Hepatic stellate cell (primary cell): Measurements from ENCODE around the gene KDM6B.
"Not testable (repeated sequence)": the region's sequence is repeated elsewhere in the genome, so short reads cannot be mapped to it uniquely, and the experiment has no call there.

Experiments used
- DNase-seq: peaks from one replicate; pipeline ENCODE4 v3.0.0; 2011; ENCODE audit warnings: low spot score

KDM6B gene

DNA sequence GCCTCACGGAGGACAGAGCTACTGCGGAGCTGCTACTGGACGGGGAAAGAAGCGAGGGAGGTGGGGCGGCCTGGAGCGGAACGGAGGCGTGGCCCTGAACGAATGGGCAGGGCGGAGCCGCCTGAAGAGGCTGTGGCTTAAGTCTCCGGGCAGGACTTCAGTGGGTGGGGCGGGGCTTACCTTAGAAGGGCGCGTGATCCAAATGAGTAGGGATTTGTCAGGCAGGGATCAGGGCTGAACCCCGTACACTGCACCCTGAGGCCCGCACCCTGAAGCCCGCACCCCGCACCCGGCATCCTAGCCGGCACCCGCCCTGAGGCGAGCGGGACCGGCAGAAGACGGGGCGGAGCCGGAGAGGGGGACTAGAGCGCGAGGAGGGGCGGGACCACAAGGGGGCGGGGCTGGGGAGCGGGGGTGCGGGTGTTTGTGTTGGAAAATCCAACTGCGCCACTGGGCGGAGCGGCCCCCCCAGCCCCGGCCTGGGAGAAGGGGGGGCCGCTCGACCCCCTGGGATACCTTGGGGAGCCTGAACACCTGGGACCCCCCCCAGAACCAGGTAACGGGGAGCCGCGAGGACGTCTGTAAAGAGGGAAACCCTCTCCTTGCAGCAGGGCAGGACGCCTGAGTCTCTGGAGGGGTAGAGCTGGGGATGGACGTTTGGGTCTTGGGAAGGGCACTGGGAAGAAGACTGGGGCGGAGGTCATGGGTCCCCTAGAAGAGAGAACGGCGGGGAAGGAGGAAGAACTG lies at the start of gene KDM6B:
Gene KDM6B (plus strand): TSS at position 423 of the 747 bp plus-strand sequence. CDS start 11,338 bp downstream, outside the sequence.
- DNase-seq: peak; percentile 94

- DNase-seq: no peak
Measured at GRCh38 chr17:7786866-7787265, 47.2 kb upstream of the KDM6B start.

GRCh38 chr17:7789131-7789530 lies 44.9 kb upstream of the KDM6B start:
- DNase-seq: no peak

DNA sequence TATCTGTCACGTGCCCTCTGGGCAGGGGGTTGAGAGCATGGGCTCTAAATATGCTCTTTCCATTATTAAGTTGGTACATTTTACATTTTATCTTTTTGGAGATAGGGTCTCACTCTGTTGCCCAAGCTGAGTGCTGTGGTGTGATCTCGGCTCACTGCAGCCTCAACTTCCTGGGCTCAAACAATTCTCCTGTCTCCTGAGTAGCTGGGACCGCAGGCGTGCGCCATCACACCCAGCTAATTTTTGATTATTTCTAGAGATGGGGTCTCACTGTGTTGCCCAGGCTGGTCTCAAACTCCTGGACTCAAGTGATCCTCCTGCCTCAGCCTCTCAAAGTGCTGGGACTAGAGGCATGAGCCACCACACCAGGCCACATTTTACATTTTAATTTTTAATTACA lies 43.9 kb upstream of the KDM6B start:
- no peak for DNase-seq

DNA sequence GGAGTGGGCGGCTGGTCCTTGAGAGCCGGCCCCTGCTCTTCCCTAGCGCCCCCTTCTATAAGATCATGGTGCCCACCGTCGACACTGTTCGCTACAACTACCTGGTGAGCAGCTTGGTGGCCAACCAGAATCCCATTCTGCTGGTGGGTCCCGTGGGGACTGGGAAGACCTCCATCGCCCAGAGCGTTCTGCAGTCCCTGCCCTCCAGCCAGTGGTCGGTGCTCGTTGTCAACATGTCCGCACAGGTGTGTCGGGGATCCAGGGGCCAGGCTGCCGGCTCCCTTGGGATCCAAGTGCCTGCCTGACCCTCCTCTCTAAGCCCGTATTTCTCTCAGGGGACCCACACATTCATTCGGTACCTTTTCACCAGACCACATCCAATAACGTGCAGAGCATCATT lies 41.4 kb upstream of the KDM6B start:
- DNase-seq: no peak

DNA sequence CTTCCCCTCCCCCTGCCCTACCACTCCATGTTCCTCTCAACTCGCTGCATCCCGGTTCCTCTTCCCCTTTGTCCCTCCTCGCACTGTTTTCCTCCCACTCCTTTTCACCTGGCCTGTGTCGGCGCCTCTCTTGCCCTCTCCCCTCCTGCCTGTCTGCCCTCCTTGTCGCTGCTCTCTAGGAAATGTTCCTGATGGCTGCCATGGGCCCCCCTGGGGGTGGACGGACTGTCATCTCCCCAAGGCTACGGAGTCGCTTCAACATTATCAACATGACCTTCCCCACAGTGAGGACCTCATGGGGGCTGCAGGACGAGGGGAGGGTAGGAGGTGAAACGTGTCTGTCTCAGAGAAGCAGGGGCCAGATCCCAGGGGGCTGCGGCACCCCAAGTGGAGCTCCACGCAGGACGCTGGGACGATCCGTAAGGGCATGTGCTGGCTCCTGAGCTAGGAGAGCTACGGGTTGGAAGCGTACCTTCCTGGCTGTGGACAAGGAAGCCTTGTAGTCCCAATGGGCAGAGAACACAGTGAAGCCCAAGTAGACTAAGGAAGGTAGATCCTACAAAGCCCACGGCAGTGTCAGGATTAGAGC lies 39.8 kb upstream of the KDM6B start:
- DNase-seq: no peak

GRCh38 chr17:7797976-7798375 lies 36.0 kb upstream of the KDM6B start:
- no peak for DNase-seq

DNA sequence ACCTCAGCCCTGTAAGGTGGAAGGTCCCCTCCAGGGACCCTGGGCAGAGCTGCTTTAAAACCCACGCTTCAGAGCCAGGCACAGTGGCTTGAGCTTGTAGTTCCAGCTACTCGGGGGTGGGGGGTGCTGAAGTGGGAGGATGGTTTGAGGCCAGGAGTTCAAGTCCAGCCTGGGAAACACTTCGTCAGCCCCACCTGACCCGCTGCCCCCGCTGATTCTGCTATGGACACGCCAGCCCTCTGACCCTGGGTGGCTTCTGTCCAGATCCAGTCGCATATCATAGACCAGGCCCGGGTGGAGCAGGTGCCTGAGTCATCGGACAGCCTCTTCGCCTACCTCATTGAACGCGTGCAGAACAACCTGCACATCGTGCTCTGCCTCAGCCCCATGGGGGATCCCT lies 35.2 kb upstream of the KDM6B start:
- DNase-seq: no peak

GRCh38 chr17:7803981-7804380 lies 30.0 kb upstream of the KDM6B start:
- no peak for DNase-seq

- DNase-seq: no peak
Measured at GRCh38 chr17:7806587-7806986, 27.4 kb upstream of the KDM6B start.

GRCh38 chr17:7807206-7807605 lies 26.8 kb upstream of the KDM6B start:
- no peak for DNase-seq

DNA sequence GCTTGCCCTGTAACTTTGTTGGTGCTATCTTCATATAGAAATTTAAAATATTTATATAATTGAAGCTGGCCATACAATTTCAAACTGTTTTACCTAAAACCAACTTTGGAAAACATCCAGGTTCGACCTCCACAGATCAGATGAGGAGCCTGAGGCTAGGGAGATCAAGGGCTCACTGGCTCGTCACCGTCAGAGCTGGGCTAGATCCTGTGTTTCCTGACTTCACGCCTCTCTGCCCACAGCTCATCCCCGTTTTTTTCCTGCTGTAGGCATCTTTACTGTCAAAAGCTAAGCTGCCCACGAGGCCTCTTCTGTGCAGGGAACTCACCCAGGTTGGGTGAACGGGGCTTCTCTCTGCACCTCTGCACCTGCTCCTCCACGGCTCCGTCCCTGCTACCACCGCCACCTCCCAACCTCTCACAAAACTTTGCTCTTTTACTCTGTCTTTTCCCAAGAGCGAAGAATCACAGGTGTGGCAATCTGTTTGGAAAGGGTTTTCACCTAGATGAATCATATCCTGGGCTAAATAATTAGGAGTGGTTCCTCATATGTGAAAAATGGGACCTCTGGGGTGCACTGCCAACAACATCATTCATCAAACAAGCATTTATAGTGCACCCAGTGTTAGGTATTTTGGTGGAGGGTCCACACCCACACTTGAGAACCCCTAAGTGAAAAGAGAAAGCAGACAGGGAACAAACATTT lies 24.8 kb upstream of the KDM6B start:
- DNase-seq: no peak

DNA sequence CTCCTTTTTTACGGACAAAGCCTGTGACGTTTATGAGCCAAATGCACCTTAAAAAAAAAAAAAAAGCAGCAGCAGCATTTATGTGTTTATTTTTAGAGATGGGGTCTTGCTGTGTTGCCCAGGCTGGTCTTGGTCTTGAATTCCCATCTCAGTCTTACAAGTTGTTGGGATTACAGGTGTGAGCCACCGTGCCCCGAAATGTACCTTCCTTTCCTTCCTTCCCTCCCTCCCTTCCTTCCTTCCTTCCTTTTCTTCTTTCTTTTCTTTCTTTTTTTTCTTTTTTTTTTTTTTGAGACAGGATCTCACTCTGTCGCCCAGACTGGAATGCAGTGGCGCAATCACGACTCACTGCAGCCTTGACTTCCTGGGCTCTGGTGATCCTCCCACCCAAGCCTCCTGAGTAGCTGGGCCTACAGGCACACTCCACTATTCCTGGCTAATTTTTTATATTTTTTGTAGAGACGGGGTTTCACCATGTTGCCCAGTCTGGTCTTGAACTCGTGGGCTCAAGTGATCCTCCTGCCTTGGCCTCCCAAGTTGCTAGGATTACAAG lies 24.1 kb upstream of the KDM6B start:
- DNase-seq: not testable (repeated sequence)

- DNase-seq: no peak
Measured at GRCh38 chr17:7811251-7811650, 22.8 kb upstream of the KDM6B start.

GRCh38 chr17:7814969-7815368 lies 19.0 kb upstream of the KDM6B start:
- no peak for DNase-seq

GRCh38 chr17:7816926-7817642 lies 16.9 kb upstream of the KDM6B start:
- no peak for DNase-seq

- DNase-seq: no peak
Measured at GRCh38 chr17:7817643-7817964, 16.4 kb upstream of the KDM6B start.

- no peak for DNase-seq
Measured at GRCh38 chr17:7818026-7818425, 16.0 kb upstream of the KDM6B start.

DNA sequence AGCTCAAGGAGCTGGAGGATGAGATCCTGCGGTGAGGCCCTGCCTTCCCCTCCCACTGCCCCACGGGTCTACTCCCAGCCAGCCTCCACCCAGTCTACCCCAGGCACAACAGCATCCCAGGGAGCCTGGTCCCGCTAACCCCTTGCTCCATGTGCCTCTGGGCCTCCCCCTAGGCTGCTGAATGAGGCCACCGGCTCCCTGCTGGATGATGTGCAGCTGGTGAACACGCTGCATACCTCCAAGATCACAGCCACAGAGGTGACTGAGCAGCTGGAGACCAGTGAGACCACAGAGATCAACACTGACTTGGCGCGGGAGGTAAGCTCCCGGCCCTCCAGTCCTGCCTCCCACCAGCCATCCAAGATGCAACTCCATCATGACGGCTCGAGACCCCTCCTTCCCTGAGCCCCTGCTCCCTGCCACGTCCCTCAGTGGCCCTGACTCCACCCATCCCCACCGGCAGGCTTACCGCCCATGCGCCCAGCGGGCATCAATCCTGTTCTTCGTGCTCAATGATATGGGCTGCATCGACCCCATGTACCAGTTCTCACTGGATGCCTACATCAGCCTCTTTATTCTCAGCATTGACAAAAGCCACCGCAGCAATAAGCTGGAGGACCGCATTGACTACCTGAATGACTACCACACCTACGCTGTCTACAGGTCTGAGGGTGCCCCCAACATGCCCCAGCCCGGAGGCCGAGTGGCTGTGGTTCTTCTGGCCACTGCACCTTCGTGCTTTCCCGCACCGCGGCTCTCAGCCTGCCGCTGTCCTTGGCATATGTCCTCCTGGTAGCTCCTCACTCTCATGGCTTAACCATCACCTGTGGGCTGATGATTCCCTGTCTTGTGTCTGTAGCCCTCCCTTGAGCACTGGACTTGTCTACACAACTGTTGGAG lies 15.0 kb upstream of the KDM6B start:
- no peak for DNase-seq

GRCh38 chr17:7820231-7820630 lies 13.8 kb upstream of the KDM6B start:
- DNase-seq: no peak

DNA sequence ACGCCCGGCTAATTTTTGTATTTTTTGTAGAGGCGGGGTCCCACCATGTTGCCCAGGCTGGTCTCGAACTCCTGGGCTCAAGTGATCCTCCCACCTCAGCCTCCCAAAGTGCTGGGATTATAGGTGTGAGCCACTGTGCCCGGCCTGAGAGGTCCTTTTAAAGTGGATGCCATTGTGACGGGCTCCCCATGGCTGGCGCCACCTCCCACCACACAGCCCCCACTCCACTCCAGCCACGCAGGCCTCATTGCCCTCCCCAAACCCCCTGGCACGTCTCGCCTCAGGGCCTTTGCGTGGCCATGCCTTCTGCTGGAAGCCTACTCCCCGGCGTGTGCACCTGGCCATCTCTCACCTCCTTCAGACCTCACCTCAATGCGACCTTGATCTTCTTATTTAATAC lies 11.9 kb upstream of the KDM6B start:
- DNase-seq: no peak
